PC-3 (cell line): Measurements from ENCODE around the gene CFLAR. TPM values are rescaled to one million over a fixed set of nuclear protein-coding genes. Genes with fewer than 3 reads are reported as not detected.

Source experiments
- ATAC-seq: fragments of 200-7000 bp; cut with Tn5 transposase; 2 replicates; pipeline ENCODE4 v1.9.1; 2020; ENCODE audit warnings: mild to moderate bottlenecking, moderate library complexity
- BruUV-seq: library from RNA; stranded (reverse); fragments of 400-500 nt; replicated peaks from 2 replicates; lab custom pipeline; 2021; lab: Mats Ljungman, UMichigan
- CTCF ChIA-PET: fragments of 300-600 bp; sonication (Branson Sonifier 250); formaldehyde crosslinking; loops from one replicate; lab custom pipeline; 2022; ENCODE audit warnings: antibody characterized with exemption; lab: Charles Lee
- POLR2A ChIA-PET: fragments of 300-600 bp; sonication (Branson Sonifier 250); formaldehyde crosslinking; loops from one replicate; lab custom pipeline; 2022; ENCODE audit warnings: antibody characterized with exemption; ENCODE audit not compliant: unreplicated experiment; lab: Charles Lee
- DNase-seq: peaks from one replicate; pipeline ENCODE4 v3.0.0-alpha.2; 2015
- H2AFZ ChIP-seq: fragments of 300-600 bp; sonication (generic); 2 replicates; pipeline ENCODE4 v1.6.0; 2016; ENCODE audit warnings: antibody characterized with exemption, low read length
- H3F3A ChIP-seq: fragments of 300-600 bp; sonication (generic); one replicate; pipeline ENCODE4 v1.6.0; 2017; ENCODE audit warnings: antibody characterized with exemption, low read length, control low read depth, mild to moderate bottlenecking; ENCODE audit not compliant: unreplicated experiment
- H3K27ac ChIP-seq: fragments of 300-600 bp; sonication (generic); 2 replicates; pipeline ENCODE4 v1.5.1; 2016; ENCODE audit warnings: mild to moderate bottlenecking, low read length
- H3K27me3 ChIP-seq: fragments of 300-600 bp; sonication (generic); 2 replicates; pipeline ENCODE4 v1.6.1; 2016; ENCODE audit warnings: low read length, mixed read lengths
- H3K36me3 ChIP-seq: fragments of 300-600 bp; sonication (generic); 2 replicates; pipeline ENCODE4 v1.6.1; 2016; ENCODE audit warnings: low read depth, mixed run types, low read length, mixed read lengths
- H3K4me1 ChIP-seq: fragments of 300-600 bp; sonication (generic); 2 replicates; pipeline ENCODE4 v1.5.1; 2016; ENCODE audit warnings: low read length; ENCODE audit not compliant: insufficient read depth
- H3K4me2 ChIP-seq: fragments of 300-600 bp; sonication (generic); 2 replicates; pipeline ENCODE4 v1.6.0; 2016; ENCODE audit warnings: low read length
- H3K4me3 ChIP-seq: fragments of 300-600 bp; sonication (generic); 2 replicates; pipeline ENCODE4 v1.5.1; 2016; ENCODE audit warnings: mild to moderate bottlenecking, low read length, mixed read lengths
- H3K79me2 ChIP-seq: fragments of 300-600 bp; sonication (generic); 2 replicates; pipeline ENCODE4 v1.6.1; 2017; ENCODE audit warnings: low read length, mixed read lengths
- H3K9ac ChIP-seq: fragments of 300-600 bp; sonication (generic); 2 replicates; pipeline ENCODE4 v1.6.0; 2016; ENCODE audit warnings: mild to moderate bottlenecking, low read length
- H3K9me2 ChIP-seq: fragments of 300-600 bp; sonication (generic); replicated peaks from 2 replicates; pipeline ENCODE4 v1.6.1; 2016; ENCODE audit warnings: mixed run types, low read length, mixed read lengths
- H3K9me3 ChIP-seq: fragments of 300-600 bp; sonication (generic); 2 replicates; pipeline ENCODE4 v1.6.1; 2016; ENCODE audit warnings: low read length, mixed read lengths
- H4K20me1 ChIP-seq: fragments of 300-600 bp; sonication (generic); 2 replicates; pipeline ENCODE4 v1.6.1; 2016; ENCODE audit warnings: low read length, mixed read lengths
- EZH2 ChIP-seq: fragments of 300-600 bp; sonication (generic); IDR thresholded peaks from one replicate; pipeline ENCODE4 v1.6.1; 2017; ENCODE audit warnings: antibody characterized with exemption, mild to moderate bottlenecking, low read length; ENCODE audit not compliant: unreplicated experiment
- EZH2phosphoT487 ChIP-seq: fragments of 300-600 bp; sonication (generic); IDR thresholded peaks from 2 replicates; pipeline ENCODE4 v1.6.1; 2018; ENCODE audit warnings: mild to moderate bottlenecking, antibody characterized with exemption, low read length, borderline replicate concordance
- intact Hi-C: fragments of 100-400 bp; cut with micrococcal nuclease; formaldehyde crosslinking; loops from 2 replicates; pipeline ENCODE4 v1.9.0; 2023
- total RNA-seq: library from RNA; depleted of rRNA; stranded (reverse); fragments of >200 nt; gene quantifications from 2 replicates; pipeline ENCODE4 v1.2.3, GENCODE V29; 2014
- TF ChIP-seq, protein P1 (sequence below): fragments of 300-600 bp; sonication (generic); conservative IDR thresholded peaks from 2 replicates; pipeline ENCODE4 v1.5.1; 2017; ENCODE audit warnings: antibody characterized with exemption, low read depth, mild to moderate bottlenecking, low read length

CFLAR gene
- total RNA-seq, 1 experiment from 2014 or later: 33.5 TPM

DNA sequence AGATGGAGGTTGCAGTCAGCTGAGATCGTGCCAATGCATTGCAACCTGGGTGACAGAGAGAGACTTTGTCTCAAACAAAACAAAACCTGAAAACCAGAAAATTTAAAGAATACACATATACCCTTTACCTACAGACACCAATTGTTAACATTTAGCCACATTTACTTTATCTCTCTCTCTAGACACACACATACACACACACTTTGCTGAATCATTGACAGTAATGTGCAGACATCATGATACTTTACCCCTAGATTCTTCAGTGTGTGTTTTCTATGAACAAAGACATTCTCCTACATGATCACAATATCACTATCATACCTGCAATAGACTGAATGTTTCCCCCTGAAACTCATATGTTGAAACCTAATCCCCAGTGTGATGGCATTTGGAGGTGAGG lies 10.2 kb upstream of the CFLAR start:
- Histone ChIP-seq H3K4me3 (no peak overlapping the region), H3K4me1 (no peaks in the 10 kb centered on the region), H3K36me3 (no peaks in the 10 kb centered on the region), H2AFZ (no peak overlapping the region), H3K27me3 (no peaks in the 10 kb centered on the region), H3K27ac (no peak overlapping the region), H3K9ac (no peak overlapping the region), H3K9me3 (no peaks in the 10 kb centered on the region), H3K9me2 (no peaks in the 10 kb centered on the region), H3K4me2 (no peak overlapping the region), H3K79me2 (no peaks in the 10 kb centered on the region), H4K20me1 (no peaks in the 10 kb centered on the region), H3F3A (no peaks in the 10 kb centered on the region)
- no TSS peak for BruUV-seq
- no peak for TF ChIP-seq EZH2
- TF ChIP-seq, protein P1, sequence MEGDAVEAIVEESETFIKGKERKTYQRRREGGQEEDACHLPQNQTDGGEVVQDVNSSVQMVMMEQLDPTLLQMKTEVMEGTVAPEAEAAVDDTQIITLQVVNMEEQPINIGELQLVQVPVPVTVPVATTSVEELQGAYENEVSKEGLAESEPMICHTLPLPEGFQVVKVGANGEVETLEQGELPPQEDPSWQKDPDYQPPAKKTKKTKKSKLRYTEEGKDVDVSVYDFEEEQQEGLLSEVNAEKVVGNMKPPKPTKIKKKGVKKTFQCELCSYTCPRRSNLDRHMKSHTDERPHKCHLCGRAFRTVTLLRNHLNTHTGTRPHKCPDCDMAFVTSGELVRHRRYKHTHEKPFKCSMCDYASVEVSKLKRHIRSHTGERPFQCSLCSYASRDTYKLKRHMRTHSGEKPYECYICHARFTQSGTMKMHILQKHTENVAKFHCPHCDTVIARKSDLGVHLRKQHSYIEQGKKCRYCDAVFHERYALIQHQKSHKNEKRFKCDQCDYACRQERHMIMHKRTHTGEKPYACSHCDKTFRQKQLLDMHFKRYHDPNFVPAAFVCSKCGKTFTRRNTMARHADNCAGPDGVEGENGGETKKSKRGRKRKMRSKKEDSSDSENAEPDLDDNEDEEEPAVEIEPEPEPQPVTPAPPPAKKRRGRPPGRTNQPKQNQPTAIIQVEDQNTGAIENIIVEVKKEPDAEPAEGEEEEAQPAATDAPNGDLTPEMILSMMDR: no peak
- no peak for TF ChIP-seq EZH2phosphoT487
- POLR2A ChIA-PET: no interaction called here
- no peak for ATAC-seq
- CTCF ChIA-PET: no interaction called here
- intact Hi-C loops: no loop called here
- no peak for DNase-seq

- Histone ChIP-seq H3K27ac (no peak overlapping the region), H3F3A (no peaks in the 10 kb centered on the region), H3K9me3 (no peaks in the 10 kb centered on the region), H3K27me3 (no peaks in the 10 kb centered on the region), H3K4me1 (no peaks in the 10 kb centered on the region), H3K79me2 (no peaks in the 10 kb centered on the region), H3K36me3 (no peaks in the 10 kb centered on the region), H3K4me3 (no peak overlapping the region), H3K4me2 (no peak overlapping the region), H2AFZ (no peak overlapping the region), H3K9ac (no peak overlapping the region), H3K9me2 (no peaks in the 10 kb centered on the region), H4K20me1 (no peaks in the 10 kb centered on the region)
- intact Hi-C loops: no loop called here
- TF ChIP-seq EZH2 (no peak), EZH2phosphoT487 (no peak)
- TF ChIP-seq, protein P1: no peak
- ATAC-seq (no peak), DNase-seq (no peak)
- BruUV-seq: no TSS peak
- ChIA-PET CTCF (no interaction called here), POLR2A (no interaction called here)
Observed at GRCh38 chr2:201107624-201108023, 8.3 kb upstream of the CFLAR start.

DNA sequence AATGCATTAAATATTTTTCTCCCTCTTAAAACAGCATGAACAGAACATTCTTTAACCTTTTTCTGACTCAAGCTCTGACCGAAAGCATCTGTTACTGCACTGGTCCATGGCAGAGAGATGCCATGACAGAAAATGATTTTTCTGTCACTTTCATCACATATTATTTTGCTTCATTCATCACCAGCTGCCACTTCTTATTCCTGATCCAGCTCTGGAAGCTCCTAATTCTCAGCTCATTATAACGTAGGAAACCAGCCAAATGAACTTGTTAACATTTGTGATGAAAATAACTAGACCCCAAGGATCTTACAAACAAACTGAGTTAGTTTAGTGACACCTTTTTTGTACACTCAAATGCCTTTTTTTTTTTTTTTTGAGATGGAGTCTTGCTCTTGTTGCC lies 7.6 kb upstream of the CFLAR start:
- TF ChIP-seq, protein P1: no peak
- no peak for TF ChIP-seq EZH2phosphoT487
- TF ChIP-seq EZH2: no peak
- H3K4me2 ChIP-seq: no peak overlapping the region
- intact Hi-C loops: no loop called here
- no peaks in the 10 kb centered on the region for H3K79me2 ChIP-seq
- H3K27me3 ChIP-seq: no peaks in the 10 kb centered on the region
- no peak overlapping the region for H3K9ac ChIP-seq
- H3F3A ChIP-seq: no peaks in the 10 kb centered on the region
- no peak for ATAC-seq
- BruUV-seq: no TSS peak
- DNase-seq: no peak
- no peaks in the 10 kb centered on the region for H3K4me1 ChIP-seq
- H2AFZ ChIP-seq: no peak overlapping the region
- H3K9me3 ChIP-seq: no peaks in the 10 kb centered on the region
- H3K36me3 ChIP-seq: no peaks in the 10 kb centered on the region
- no peak overlapping the region for H3K4me3 ChIP-seq
- ChIA-PET CTCF (no interaction called here), POLR2A (no interaction called here)
- no peak overlapping the region for H3K27ac ChIP-seq
- H3K9me2 ChIP-seq: no peaks in the 10 kb centered on the region
- no peaks in the 10 kb centered on the region for H4K20me1 ChIP-seq
